IPS-NIHi7 (cell line): ENCODE data around the gene GARIN1A.
"Not testable (repeated sequence)": the region's sequence is repeated elsewhere in the genome, so short reads cannot be mapped to it uniquely, and the experiment has no call there.

ENCODE experiments used
- DNase-seq: peaks from one replicate; pipeline ENCODE4 v3.0.0; 2012; ENCODE audit warnings: mixed read lengths; ENCODE audit errors: extremely low spot score

The GARIN1A gene

DNA sequence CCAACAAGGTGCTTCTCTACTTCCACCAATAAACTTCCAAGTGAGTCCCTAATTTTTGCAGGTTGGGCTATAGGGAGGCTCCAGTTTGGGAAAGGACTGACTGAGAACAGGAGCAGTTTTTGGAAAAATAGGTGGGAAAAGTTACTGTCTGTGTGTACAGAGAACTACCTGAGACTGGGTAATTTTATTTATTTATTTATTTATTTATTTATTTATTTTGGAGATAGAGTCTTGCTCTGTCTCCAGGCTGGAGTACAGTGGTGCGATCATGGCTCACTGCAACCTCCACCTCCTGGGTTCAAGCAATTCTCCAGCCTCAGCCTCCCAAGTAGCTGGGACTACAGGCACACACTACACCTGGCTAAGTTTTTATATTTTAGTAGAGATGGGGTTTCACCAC, 11.2 kb downstream of the GARIN1A start:
- not testable (repeated sequence) for DNase-seq

DNA sequence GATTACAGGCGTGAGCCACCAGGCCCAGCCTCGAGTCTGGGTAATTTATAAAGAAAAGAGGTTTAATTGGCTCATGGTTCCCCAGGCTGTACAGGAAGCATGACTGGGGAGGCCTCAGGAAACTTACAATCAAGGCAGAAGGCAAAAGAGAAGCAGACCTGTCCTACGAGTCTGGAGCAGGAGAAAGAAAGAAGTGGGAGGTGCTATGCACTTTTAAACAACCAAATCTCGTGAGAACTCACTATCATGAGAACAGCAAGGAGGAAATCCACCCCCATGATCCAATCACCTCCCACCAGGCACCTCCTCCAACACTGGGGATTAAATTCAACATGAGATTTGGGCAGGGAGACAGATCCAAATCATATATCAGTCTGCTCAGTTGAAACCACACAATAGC, 11.6 kb downstream of the GARIN1A start:
- not testable (repeated sequence) for DNase-seq

DNA sequence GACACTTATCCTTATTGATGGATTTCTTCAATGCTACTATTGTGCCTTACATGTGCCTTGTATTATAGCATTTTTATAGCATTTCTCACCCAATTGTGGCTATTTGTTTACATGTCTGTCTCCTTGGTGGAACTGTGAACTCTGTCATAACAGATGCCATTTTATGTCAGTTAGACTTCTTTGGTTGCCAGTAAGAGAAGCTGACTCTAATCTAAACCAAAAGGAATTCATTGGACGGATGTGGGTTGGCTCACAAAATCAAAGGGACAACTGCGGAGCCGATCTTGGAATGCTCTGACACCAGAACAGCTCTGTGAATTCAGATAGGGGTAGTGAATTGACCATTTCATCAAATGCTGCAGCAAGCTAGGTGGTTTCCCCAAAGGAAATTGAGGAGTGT, 15.0 kb downstream of the GARIN1A start:
- no peak for DNase-seq

DNA sequence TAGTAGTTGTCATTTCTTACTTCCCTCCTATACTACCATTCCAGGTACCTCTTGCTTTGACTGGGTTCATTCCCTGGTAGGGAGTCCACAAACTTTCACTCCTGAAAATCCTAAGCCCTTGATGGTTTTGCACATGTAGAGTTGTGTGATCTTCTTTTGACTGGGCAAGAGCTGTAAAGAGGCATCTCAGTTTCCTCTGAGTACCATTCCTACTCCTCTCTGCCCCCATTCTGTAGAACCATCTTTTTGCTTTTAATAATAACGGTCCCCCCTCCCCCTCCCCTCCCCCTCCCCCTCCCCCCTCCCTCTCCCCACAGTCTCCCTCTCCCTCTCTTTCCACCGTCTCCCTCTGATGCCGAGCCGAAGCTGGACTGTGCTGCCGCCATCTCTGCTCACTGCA, 16.4 kb downstream of the GARIN1A start:
- no peak for DNase-seq

DNA sequence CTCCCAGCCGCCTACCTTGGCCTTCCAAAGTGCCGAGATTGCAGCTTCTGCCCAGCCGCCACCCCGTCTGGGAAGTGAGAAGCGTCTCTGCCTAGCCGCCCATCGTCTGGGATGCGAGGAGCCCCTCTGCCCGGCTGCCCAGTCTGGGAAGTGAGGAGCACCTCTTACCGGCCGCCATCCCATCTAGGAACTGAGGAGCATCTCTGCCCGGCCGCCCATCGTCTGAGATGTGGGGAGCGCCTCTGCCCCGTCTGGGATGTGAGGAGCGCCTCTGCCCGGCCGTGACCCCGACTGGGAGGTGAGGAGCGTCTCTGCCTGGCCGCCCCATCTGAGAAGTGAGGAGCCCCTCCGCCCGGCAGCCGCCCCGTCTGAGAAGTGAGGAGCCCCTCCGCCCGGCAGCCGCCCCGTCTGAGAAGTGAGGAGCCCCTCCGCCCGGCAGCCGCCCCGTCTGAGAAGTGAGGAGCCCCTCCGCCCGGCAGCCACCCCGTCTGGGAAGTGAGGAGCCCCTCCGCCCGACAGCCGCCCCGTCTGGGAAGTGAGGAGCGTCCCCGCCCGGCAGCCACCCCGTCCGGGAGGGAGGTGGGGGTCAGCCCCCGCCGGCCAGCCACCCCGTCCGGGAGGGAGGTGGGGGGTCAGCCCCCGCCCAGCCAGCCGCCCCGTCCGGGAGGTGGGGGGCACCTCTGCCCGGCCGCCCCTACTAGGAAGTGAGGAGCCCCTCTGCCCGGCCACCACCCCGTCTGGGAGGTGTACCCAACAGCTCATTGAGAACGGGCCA, 17.3 kb downstream of the GARIN1A start:
- DNase-seq: not testable (repeated sequence)

DNA sequence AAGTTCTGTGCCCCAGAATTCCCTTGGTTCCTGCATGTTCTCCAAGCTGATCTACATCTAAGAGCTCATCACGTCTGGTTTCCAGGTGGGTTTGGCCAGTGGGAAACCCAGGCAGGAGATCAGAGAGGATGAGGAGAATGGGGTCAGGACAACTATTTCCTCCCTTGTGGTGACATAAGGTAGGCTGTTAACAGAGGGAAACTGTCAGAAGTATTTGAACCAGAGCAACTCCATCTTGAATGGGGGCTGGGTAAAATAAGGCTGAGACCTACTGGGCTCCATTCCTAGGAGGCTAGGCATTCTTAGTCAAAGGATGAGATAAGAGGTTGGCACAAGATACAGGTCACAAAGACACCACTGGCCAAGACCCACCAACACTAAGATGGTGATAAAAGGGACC, 19.1 kb downstream of the GARIN1A start:
- no peak for DNase-seq

DNA sequence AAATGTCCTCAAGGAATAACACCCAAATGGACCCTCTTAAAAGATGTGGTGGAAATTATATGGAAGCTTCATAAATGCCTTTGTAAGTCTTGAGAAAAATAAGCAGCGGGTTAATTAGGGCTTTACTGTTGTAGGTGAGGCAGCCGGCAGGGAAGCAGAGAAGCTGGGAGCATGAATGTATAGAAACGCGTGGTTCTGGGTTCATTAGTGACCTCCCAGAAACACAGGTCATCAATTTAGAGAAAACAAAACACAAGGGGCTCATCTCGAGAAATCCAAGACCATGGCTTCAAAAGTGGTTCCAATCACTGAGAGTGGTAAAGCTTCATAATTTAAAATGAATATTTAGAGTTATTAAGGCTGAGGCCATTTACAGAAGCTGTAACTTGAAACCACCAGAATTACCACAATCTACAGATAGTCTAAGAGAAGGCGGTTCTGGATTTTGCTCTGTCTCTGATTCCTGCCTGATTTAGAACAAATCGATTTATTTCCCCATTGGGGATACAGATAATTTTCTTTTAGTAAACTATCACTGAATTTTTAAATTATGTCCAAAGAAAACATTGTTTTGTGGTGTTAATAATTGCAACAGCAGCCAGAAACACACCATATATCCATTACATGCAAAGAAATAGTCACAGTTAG, 20.7 kb downstream of the GARIN1A start:
- no peak for DNase-seq

DNA sequence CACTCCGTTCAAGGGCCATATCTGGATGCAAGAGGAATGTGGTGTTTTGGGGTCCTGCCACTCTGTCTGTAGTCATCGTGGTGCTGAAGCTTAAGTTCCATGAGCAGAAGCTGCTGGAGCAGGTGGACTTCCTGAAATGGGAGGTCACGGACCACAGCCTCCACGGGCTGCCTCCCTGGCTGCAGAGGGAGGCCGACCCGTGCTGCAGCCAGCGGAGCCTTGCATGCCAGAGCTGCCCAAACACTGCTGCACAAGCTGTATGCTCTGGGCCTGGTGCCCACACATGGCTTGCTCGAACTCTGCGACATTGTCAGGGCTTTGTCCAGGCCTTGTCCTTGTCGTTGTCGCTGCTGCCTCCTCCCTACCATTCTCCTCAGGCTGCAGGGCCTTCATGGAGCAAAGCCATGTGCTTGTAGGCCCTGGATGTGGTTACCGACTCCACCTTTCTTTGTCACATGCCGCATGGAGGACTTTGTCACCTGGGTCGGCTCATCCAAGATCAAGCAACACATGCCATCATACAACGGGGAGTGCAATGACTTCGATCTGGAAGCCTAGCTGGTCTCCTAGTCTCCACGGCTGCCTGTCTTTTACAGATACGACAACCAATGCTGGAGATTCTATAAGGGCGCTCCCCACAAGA, 21.4 kb downstream of the GARIN1A start:
- DNase-seq: no peak

DNA sequence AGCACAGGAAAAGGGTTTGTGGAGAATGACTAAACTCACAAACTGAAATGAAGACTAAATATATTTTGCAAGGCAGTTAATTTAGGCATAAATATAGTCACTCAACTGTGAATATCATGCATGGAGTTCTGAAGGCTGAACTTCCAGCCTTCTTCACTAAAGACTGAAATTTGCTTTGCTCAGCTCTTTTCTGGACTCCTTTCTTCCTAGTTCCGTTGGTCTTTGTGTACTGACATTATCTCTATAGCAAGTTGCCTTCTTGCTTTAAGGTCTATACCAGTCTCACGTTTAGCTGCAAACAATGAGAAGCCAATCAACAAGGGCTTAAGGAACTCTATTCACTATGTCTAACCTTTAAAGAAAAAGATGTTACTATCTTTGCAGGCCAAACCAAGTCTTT, 22.6 kb downstream of the GARIN1A start:
- DNase-seq: no peak

DNA sequence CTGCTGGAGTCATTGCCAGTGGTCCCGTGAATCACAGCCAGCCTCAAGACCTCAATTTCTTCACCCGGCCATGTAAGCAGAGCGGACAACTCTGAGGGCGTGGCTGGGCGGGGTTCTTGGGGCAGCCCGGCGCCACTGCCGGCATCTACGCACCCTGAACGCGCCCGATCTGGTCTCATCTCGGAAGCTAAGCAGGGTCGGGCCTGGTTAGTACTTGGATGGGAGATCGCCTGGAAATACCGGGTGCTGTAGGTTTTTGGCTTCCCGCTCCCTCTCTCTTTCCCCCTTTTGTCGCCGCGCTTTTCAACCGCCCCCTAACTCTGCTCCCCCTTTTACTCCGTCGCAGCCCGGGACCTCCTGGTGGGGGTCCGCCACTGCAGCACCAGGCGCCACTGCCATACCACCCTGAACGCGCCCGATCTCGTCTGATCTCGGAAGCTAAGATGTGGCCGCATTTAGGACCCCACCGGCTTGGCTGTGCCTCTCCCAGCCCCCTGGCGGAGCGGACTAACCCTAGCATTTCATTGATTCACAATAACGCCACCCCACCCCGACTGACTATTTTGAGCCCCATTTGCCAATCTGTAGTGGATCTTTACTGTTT, 25.3 kb downstream of the GARIN1A start:
- peak; percentile 80 for DNase-seq

DNA sequence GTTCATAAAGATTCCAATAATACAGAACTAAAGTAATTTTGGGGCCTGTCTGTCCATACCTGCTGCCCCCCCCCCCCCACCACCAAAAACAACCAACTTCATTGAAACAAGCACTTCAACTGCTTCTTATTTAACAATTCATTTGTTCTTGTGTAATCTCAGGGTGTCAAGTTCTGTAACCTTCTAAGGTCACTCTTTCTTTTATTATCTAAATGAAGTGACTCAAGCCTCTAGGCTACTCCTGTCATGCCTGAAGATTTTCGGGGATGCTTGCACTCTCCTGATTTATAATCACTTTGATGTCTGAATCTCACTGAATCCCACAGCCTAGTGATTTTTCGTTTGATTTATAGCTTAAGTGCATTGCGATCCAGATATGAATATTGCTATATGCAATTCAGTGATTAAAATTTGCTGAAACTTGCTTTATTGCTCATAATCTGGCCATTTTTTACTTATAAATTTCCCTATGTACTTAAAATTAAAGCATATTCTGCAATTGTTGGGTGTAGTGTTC, 27.2 kb downstream of the GARIN1A start:
- no peak for DNase-seq

DNA sequence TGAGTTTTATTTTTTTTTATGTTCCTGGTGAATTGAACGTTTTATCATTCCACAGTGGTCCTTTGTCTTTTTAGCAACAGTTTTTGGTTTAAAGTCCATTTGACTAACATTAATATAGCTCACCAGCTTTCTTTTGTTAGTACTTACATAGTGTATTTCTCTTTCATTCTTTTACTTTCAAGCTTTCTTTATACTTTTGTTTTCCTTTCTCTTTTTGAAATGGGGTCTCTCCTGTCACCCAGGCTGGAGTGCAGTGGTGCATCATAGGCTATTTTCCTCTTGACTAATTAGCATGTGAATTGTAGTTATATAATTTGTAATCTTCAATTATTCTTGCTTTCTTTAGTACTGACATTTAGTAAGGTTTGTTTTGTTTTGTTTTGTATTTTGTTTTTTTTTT, 27.8 kb downstream of the GARIN1A start:
- no peak for DNase-seq

DNA sequence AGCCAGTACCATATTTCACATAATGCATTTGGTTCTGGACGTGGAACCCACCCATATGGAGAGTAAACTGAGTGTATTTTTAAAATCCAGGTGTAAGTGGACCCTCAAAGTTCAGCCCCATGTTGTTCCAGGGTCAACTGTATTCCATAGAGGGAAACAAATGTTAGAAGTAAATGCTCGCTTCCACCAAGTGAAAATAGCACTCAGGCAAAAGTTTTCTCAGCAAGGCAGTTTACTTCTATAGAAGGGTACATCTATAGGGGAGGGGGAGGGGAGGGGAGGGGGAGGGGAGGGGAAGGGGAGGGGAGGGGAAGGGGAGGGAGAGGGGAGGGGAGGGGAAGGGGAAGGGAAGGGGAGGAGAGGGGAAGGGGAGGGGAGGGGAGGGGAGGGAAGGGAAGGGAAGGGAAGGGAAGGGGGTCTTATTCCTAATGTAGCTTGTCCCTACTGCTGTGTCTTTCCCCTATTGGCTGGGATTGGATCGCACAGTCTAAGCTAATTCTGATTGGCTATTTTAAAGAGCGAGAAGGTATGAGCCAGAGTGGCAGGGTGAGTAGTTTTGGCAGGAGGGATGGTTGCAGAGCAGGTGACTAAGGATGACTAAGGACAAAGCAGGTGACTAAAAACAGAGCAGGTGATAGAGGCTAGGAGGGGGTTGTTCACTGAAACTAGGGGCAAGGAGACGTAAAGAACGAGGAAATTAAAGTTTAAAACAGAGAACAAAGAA, 29.1 kb downstream of the GARIN1A start:
- no peak for DNase-seq

DNA sequence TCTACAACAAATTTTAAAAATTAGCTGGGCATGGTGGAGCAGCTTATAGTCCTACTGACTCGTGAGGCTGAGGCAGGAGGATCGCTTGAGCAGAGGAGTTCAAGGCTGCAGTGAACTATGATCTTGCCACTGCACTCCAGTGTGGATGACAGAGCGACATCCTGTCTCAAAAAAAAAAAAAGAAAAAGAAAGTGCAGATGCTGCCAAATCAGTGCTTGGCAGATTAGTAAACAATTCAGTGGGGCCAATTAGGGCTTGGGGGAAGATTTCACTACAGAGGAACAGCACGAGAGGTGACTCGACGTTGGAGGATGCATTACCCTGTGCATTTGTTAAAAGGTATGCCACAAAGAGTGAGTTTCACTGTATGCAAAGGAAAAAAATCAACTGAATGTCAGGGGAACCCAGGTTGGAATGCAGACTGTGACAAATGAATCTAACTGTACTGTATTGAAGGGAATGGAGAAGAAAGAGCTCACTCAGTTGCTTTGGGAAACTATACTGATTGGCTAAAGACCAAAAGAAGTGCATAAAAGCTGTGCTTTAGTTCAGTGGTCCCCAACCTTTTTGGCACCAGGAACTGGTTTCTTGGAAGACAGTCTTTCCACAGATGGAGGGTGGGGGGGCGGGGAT, 31.6 kb downstream of the GARIN1A start:
- no peak for DNase-seq

DNA sequence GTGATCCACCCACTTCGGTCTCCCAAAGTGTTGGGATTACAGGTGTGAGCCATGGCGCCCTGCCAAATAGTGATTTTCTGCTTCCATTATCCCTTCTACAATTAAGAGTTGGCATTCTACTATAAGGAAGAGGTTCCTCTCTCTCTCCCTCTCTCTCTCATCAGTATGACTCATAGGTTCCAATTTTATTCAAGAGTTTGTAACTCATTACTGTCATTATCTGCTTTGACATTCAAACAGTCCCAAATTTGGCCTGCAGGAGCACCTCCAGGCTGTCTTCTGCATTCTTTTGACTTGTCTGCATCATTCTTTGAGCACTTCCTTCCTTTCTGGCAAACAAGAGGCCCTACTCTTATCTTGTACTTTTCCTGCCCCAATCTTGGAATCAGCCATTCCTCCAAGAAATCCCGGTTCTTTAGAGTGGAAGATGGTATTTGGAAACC, 33.8 kb downstream of the GARIN1A start:
- DNase-seq: no peak

DNA sequence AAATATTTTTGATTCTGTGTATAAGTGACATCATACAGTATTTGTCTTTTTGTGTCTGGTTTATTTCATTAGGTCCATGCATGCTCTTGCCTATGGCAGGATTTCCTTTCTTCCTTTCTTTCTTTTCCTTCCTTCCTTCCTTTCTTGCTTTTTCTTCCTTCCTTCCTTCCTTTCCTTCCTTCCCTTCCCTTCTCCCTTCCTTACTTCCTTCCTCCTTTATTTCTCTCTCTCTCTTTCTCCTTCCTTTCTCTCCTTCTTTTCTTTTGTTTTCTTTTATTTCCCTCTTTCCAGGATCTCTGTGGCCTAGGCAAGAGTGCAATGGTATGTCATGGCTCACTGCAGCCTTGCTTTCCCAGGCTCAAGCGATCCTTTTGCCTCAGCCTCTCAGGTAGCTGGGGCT, 35.7 kb downstream of the GARIN1A start:
- no peak for DNase-seq

DNA sequence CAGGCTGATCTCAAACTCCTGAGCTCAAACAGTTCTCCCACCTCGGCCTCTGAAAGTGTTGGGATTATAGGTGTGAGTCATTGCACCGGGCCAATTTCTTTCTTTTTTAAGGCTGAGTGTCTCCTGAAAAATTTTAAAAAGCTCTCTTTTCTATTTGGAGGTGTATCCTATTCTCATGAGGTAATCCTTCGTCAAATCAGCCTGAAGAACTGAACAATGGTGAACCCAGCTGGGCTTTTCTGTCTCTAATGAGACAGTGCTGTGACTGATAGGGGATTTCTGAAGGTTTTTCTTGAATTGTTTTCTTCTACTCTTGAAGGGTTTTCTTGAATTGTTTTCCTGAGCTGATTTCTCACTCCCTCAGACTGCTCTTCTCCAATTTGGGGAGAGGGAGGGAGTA, 36.1 kb downstream of the GARIN1A start:
- peak; percentile 45 for DNase-seq

DNA sequence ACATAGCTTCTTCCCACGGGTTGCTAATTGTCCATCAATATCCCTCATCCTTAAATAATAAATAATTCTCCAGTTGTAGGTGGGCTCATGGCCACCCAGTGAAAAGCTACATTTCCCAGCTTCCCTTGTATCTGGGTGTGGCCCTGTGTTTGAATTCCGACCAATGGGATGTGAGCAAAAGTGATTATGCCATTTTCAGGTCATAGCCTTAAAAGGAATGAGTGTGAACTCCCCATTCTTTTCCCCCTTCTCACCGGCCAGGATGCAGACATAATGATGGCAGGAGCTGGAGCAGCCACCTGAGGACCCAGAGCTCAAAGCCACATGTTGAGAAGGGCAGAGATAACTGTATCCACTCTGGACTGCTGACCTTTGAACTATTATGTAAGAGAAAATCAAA, 36.7 kb downstream of the GARIN1A start:
- DNase-seq: no peak

DNA sequence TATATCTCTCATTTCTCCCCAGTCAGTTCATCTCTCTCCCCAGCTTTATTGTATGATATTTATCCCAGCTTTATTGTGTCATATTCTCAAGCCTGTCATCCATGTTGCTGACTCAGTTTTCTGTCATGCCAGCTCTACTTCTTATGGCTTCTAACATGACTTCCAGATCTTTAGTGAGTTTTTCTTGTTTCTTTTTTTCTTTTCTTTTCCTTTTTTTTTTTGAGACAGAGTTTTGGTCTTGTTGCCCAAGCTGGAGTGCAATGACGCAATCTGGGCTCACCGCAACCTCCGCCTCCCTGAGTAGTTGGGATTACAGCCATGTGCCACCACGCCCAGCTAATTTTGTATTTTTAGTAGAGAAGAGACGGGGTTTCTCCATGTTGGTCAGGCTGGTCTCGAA, 38.4 kb downstream of the GARIN1A start:
- no peak for DNase-seq

DNA sequence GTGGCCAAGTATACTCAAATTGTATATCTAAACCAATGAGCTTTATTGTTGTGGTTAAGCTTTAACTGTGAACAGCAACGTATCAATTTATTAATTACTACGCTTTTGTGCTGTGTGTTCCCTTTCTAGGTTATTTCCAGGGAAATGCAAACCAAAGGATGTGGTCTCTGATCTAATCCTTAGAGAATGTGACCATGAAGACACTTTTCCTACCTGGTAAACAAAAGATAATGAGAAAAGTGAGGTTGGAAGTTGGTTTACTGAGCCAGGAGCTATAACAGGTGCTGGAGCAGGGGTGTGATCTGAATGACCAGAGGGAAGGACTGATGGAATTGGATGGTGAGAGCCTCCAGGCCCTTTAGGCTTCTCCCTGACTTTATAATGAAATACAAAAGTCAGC, 41.7 kb downstream of the GARIN1A start:
- no peak for DNase-seq
